ENCODE results near the gene NKD1. TPM values are rescaled to one million over a fixed set of nuclear protein-coding genes. Genes with fewer than 3 reads are reported as not detected.

The NKD1 gene
- total RNA-seq, 2 experiments from 2014 or later, result 0.67 to 1.6 TPM

GRCh38 chr16:50507397-50507796 is 40.8 kb upstream of the NKD1 start:
- H3K4me1 Mint-ChIP-seq (ENCODE audit: low read depth), result no peaks in the 10 kb centered on the region
- H3K9me3 Mint-ChIP-seq, result no peaks in the 10 kb centered on the region
- DNase-seq, result no peak
- H3K4me3 Mint-ChIP-seq, result no peak overlapping the region
- intact Hi-C loops (cut with micrococcal nuclease), result loop anchor here (5.0 kb wide), 1 partner anchor 140 kb away; the partner anchor contains the start of gene BRD7
- ChIA-PET CTCF (interaction anchor here (0.9 to 1.0 kb wide), 2 partner anchors 180 to 239 kb away, joined by 3 read pairs; no protein-coding TSS in a partner anchor), POLR2A (no interaction called here)
- no peak overlapping the region for H3K27ac Mint-ChIP-seq
- H3K36me3 Mint-ChIP-seq, result no peaks in the 10 kb centered on the region
- no peaks in the 10 kb centered on the region for H3K27me3 Mint-ChIP-seq

- POLR2A ChIA-PET, result no interaction called here
- Mint-ChIP-seq H3K27ac (no peak overlapping the region), H3K4me3 (no peak overlapping the region), H3K27me3 (no peaks in the 10 kb centered on the region), H3K4me1 (ENCODE audit: low read depth) (no peaks in the 10 kb centered on the region), H3K36me3 (no peaks in the 10 kb centered on the region), H3K9me3 (no peaks in the 10 kb centered on the region)
- intact Hi-C loops (cut with micrococcal nuclease), result loop anchor here (1.0 to 5.0 kb wide), 3 partner anchors 142 to 297 kb away; partner anchors contain the start of gene BRD7
- DNase-seq, result peak; percentile 66
- CTCF ChIA-PET, result interaction anchor here (0.6 to 2.4 kb wide), 12 partner anchors 10 to 618 kb away, joined by 3 to 15 read pairs (median 4); no protein-coding TSS in a partner anchor
Observed at GRCh38 chr16:50509521-50510341, 38.5 kb upstream of the NKD1 start.

GRCh38 chr16:50515218-50515617 is 33.0 kb upstream of the NKD1 start:
- no peak overlapping the region for H3K4me3 Mint-ChIP-seq
- H3K9me3 Mint-ChIP-seq, result peaks cover 13% of the 10 kb centered on the region
- POLR2A ChIA-PET, result no interaction called here

GRCh38 chr16:50516401-50516800 is 31.8 kb upstream of the NKD1 start:
- H3K27me3 Mint-ChIP-seq, result no peaks in the 10 kb centered on the region
- no peak for DNase-seq
- H3K27ac Mint-ChIP-seq, result no peak overlapping the region
- H3K9me3 Mint-ChIP-seq, result peaks cover 13% of the 10 kb centered on the region
- H3K4me3 Mint-ChIP-seq, result no peak overlapping the region
- peaks cover 3% of the 10 kb centered on the region for H3K36me3 Mint-ChIP-seq
- H3K4me1 Mint-ChIP-seq (ENCODE audit: low read depth), result no peaks in the 10 kb centered on the region
- ChIA-PET POLR2A (interaction anchor here (0.6 kb wide), 1 partner anchor 110 kb away, joined by 3 read pairs; no protein-coding TSS in a partner anchor), CTCF (interaction anchor here (0.6 kb wide), 1 partner anchor 491 kb away, joined by 4 read pairs; the partner anchor contains the start of gene CNEP1R1)
- intact Hi-C loops (cut with micrococcal nuclease), result no loop called here

More at GRCh38 chr16:50515218-50515617, 33.0 kb upstream of the NKD1 start:
- intact Hi-C loops (cut with micrococcal nuclease), result no loop called here
- Mint-ChIP-seq H3K27ac (no peak overlapping the region), H3K4me1 (ENCODE audit: low read depth) (no peaks in the 10 kb centered on the region), H3K36me3 (peaks cover 3% of the 10 kb centered on the region), H3K27me3 (no peaks in the 10 kb centered on the region)
- DNase-seq, result no peak
- CTCF ChIA-PET, result interaction anchor here (1.3 kb wide), 1 partner anchor 291 kb away, joined by 4 read pairs; no protein-coding TSS in a partner anchor

GRCh38 chr16:50516890-50517289 is 31.3 kb upstream of the NKD1 start:
- DNase-seq, result no peak
- Mint-ChIP-seq H3K4me1 (ENCODE audit: low read depth) (no peaks in the 10 kb centered on the region), H3K27me3 (no peaks in the 10 kb centered on the region), H3K27ac (no peak overlapping the region), H3K36me3 (peaks cover 3% of the 10 kb centered on the region), H3K9me3 (peaks cover 13% of the 10 kb centered on the region), H3K4me3 (no peak overlapping the region)
- intact Hi-C loops (cut with micrococcal nuclease), result no loop called here
- ChIA-PET CTCF (no interaction called here), POLR2A (no interaction called here)

- H3K4me1 Mint-ChIP-seq (ENCODE audit: low read depth), result no peaks in the 10 kb centered on the region
- no peak for DNase-seq
- ChIA-PET CTCF (interaction anchor here (2.8 kb wide), 1 partner anchor 8 kb away, joined by 12 read pairs; no protein-coding TSS in a partner anchor), POLR2A (no interaction called here)
- H3K27ac Mint-ChIP-seq, result no peak overlapping the region
- intact Hi-C loops (cut with micrococcal nuclease), result no loop called here
- H3K36me3 Mint-ChIP-seq, result peaks cover 3% of the 10 kb centered on the region
- H3K4me3 Mint-ChIP-seq, result no peak overlapping the region
- peaks cover 13% of the 10 kb centered on the region for H3K9me3 Mint-ChIP-seq
- H3K27me3 Mint-ChIP-seq, result peaks cover 2% of the 10 kb centered on the region
Observed at GRCh38 chr16:50517450-50518252, 30.5 kb upstream of the NKD1 start.

- Mint-ChIP-seq H3K27me3 (peaks cover 2% of the 10 kb centered on the region), H3K4me3 (no peak overlapping the region), H3K9me3 (peaks cover 13% of the 10 kb centered on the region), H3K4me1 (ENCODE audit: low read depth) (no peaks in the 10 kb centered on the region), H3K27ac (no peak overlapping the region), H3K36me3 (peaks cover 3% of the 10 kb centered on the region)
- intact Hi-C loops (cut with micrococcal nuclease), result no loop called here
- no peak for DNase-seq
- POLR2A ChIA-PET, result no interaction called here
- CTCF ChIA-PET, result interaction anchor here (2.8 kb wide), 1 partner anchor 9 kb away, joined by 12 read pairs; no protein-coding TSS in a partner anchor
Observed at GRCh38 chr16:50519001-50519400, 29.2 kb upstream of the NKD1 start.

- no peak for DNase-seq
- intact Hi-C loops (cut with micrococcal nuclease), result no loop called here
- H3K27me3 Mint-ChIP-seq, result peaks cover 2% of the 10 kb centered on the region
- ChIA-PET CTCF (interaction anchor here (2.8 kb wide), 1 partner anchor 10 kb away, joined by 12 read pairs; no protein-coding TSS in a partner anchor), POLR2A (no interaction called here)
- peaks cover 13% of the 10 kb centered on the region for H3K9me3 Mint-ChIP-seq
- H3K4me1 Mint-ChIP-seq (ENCODE audit: low read depth), result no peaks in the 10 kb centered on the region
- H3K4me3 Mint-ChIP-seq, result no peak overlapping the region
- no peak overlapping the region for H3K27ac Mint-ChIP-seq
- peaks cover 3% of the 10 kb centered on the region for H3K36me3 Mint-ChIP-seq
Observed at GRCh38 chr16:50519602-50520001, 28.6 kb upstream of the NKD1 start.

- DNase-seq, result no peak
- intact Hi-C loops (cut with micrococcal nuclease), result no loop called here
- H3K36me3 Mint-ChIP-seq, result peaks cover 3% of the 10 kb centered on the region
- POLR2A ChIA-PET, result no interaction called here
- peaks cover 2% of the 10 kb centered on the region for H3K27me3 Mint-ChIP-seq
- no peak overlapping the region for H3K27ac Mint-ChIP-seq
- CTCF ChIA-PET, result interaction anchor here (2.8 kb wide), 1 partner anchor 11 kb away, joined by 12 read pairs; no protein-coding TSS in a partner anchor
- H3K4me1 Mint-ChIP-seq (ENCODE audit: low read depth), result no peaks in the 10 kb centered on the region
- H3K9me3 Mint-ChIP-seq, result peaks cover 13% of the 10 kb centered on the region
- H3K4me3 Mint-ChIP-seq, result no peak overlapping the region
Observed at GRCh38 chr16:50520451-50521245, 27.5 kb upstream of the NKD1 start.

GRCh38 chr16:50521246-50521900 is 26.8 kb upstream of the NKD1 start:
- H3K27ac Mint-ChIP-seq, result no peak overlapping the region
- CTCF ChIA-PET, result interaction anchor here (1.2 kb wide), 1 partner anchor 285 kb away, joined by 4 read pairs; no protein-coding TSS in a partner anchor
- no peak for DNase-seq
- no peak overlapping the region for H3K4me3 Mint-ChIP-seq
- peaks cover 3% of the 10 kb centered on the region for H3K36me3 Mint-ChIP-seq
- no peaks in the 10 kb centered on the region for H3K4me1 Mint-ChIP-seq (ENCODE audit: low read depth)
- peaks cover 3% of the 10 kb centered on the region for H3K27me3 Mint-ChIP-seq
- intact Hi-C loops (cut with micrococcal nuclease), result no loop called here
- H3K9me3 Mint-ChIP-seq, result peaks cover 11% of the 10 kb centered on the region
- POLR2A ChIA-PET, result no interaction called here

GRCh38 chr16:50522324-50522723 is 25.9 kb upstream of the NKD1 start:
- ChIA-PET CTCF (interaction anchor here (1.2 kb wide), 1 partner anchor 284 kb away, joined by 4 read pairs; no protein-coding TSS in a partner anchor), POLR2A (no interaction called here)
- Mint-ChIP-seq H3K4me1 (ENCODE audit: low read depth) (no peaks in the 10 kb centered on the region), H3K27me3 (peaks cover 3% of the 10 kb centered on the region), H3K36me3 (no peaks in the 10 kb centered on the region), H3K4me3 (no peak overlapping the region), H3K27ac (no peak overlapping the region), H3K9me3 (peaks cover 1% of the 10 kb centered on the region)
- no peak for DNase-seq
- intact Hi-C loops (cut with micrococcal nuclease), result no loop called here
